Measurements from ENCODE around the gene ERICH2. TPM values are rescaled to one million over a fixed set of nuclear protein-coding genes. Genes with fewer than 3 reads are reported as not detected.

Gene ERICH2
- total RNA-seq, 1 donor from 2014 or later, result 1.7 TPM

DNA sequence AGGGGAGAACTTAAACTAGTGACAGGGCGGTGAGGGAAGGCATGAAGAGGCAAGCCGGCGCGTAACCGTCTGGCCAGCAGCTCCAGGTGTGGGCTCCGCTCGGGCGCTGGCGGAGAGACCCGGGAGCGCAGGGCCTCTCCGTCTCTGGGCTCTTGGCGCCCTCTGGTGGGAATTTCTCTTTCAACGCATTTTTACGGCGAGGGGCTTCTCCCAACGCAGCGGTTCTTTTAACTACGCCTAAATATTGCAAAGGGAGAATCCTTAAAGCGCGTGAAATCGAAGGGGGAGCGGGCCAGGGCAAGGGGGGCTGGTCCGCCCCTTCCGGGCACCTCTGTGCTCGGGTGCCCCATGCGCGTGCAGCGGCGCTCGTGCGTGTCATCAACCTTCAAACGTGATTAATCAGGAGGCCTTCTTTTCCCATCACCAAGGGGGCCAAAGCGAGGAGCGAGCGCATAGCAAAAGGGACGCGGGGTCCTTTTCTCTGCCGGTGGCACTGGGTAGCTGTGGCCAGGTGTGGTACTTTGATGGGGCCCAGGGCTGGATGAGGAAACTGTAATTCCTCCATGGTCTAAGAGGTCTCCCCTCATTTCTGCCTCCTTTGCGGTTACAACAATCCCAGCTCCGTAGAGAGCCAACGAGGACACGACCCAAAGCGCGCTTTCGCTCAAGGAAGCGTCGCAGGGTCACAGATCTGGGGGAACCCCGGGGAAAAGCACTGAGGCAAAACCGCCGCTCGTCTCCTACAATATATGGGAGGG, 45.7 kb downstream of the ERICH2 start:
- FAIRE-seq (no peak), DNase-seq (ENCODE audit: low read depth) (peak; percentile 16)
- Histone ChIP-seq H3K79me2 (ENCODE audit: insufficient read depth, low read length) (no peaks in the 10 kb centered on the region), H2AFZ (ENCODE audit: low read depth, low read length) (no peak overlapping the region), H3K4me2 (ENCODE audit: low read length) (peak overlapping the region; percentile 89), H3K4me3 (ENCODE audit: insufficient read depth, low read depth, low read length) (peak overlapping the region; percentile 29), H3K27ac (ENCODE audit: low read depth, low read length) (no peak overlapping the region), H3K36me3 (ENCODE audit: insufficient read depth, low read length) (no peaks in the 10 kb centered on the region), H3K27me3 (ENCODE audit: insufficient read depth, low read length) (peaks cover 73% of the 10 kb centered on the region), H3K9me3 (ENCODE audit: insufficient read depth, low read depth, low read length) (no peaks in the 10 kb centered on the region), H4K20me1 (ENCODE audit: insufficient read depth, low read length) (peaks cover 18% of the 10 kb centered on the region), H3K9ac (ENCODE audit: low read length) (no peak overlapping the region), H3K4me1 (ENCODE audit: insufficient read depth, low read length) (peaks cover 27% of the 10 kb centered on the region)
- Mint-ChIP-seq H3K36me3 (ENCODE audit: low read depth, unreplicated experiment) (no peaks in the 10 kb centered on the region), H3K27ac (ENCODE audit: unreplicated experiment) (peak overlapping the region; percentile 12), H3K9me3 (ENCODE audit: unreplicated experiment) (peaks cover 7% of the 10 kb centered on the region), H3K27me3 (ENCODE audit: low read depth, unreplicated experiment) (peaks cover 59% of the 10 kb centered on the region), H3K4me1 (ENCODE audit: low read depth, unreplicated experiment) (no peaks in the 10 kb centered on the region), H3K4me3 (ENCODE audit: unreplicated experiment) (peak overlapping the region; percentile 80)
- TF ChIP-seq, protein P1, sequence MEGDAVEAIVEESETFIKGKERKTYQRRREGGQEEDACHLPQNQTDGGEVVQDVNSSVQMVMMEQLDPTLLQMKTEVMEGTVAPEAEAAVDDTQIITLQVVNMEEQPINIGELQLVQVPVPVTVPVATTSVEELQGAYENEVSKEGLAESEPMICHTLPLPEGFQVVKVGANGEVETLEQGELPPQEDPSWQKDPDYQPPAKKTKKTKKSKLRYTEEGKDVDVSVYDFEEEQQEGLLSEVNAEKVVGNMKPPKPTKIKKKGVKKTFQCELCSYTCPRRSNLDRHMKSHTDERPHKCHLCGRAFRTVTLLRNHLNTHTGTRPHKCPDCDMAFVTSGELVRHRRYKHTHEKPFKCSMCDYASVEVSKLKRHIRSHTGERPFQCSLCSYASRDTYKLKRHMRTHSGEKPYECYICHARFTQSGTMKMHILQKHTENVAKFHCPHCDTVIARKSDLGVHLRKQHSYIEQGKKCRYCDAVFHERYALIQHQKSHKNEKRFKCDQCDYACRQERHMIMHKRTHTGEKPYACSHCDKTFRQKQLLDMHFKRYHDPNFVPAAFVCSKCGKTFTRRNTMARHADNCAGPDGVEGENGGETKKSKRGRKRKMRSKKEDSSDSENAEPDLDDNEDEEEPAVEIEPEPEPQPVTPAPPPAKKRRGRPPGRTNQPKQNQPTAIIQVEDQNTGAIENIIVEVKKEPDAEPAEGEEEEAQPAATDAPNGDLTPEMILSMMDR (IDR thresholded peaks at IDR 0.05; ENCODE audit: insufficient read depth, low read depth, low read length), result peak; percentile 46
- no peak for TF ChIP-seq EZH2 (IDR thresholded peaks at IDR 0.05; ENCODE audit: insufficient read depth, low read length)

DNA sequence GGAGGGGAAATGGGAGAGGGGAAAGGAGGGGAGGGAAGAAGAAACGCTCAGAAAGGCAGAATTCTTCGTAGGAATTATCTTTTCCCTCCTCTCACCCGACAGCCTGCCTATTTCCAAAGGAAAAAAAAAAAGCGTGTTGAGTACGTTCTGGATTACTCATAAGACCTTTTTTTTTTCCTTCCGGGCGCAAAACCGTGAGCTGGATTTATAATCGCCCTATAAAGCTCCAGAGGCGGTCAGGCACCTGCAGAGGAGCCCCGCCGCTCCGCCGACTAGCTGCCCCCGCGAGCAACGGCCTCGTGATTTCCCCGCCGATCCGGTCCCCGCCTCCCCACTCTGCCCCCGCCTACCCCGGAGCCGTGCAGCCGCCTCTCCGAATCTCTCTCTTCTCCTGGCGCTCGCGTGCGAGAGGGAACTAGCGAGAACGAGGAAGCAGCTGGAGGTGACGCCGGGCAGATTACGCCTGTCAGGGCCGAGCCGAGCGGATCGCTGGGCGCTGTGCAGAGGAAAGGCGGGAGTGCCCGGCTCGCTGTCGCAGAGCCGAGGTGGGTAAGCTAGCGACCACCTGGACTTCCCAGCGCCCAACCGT, 46.4 kb downstream of the ERICH2 start, which contains the start of gene GAD1:
TSS of gene GAD1 (plus strand) at position 384 of the 589 bp plus-strand sequence. CDS start 1,705 bp downstream, outside the sequence.
- Histone ChIP-seq H3K4me2 (ENCODE audit: low read length) (peak within 1 kb of the TSS; percentile 89), H3K36me3 (ENCODE audit: insufficient read depth, low read length) (no peaks in the 10 kb centered on the region), H3K79me2 (ENCODE audit: insufficient read depth, low read length) (no peaks in the 10 kb centered on the region), H3K27ac (ENCODE audit: low read depth, low read length) (no peak within 1 kb of the TSS), H2AFZ (ENCODE audit: low read depth, low read length) (peak within 1 kb of the TSS; percentile 79), H3K9ac (ENCODE audit: low read length) (peak within 1 kb of the TSS; percentile 30), H3K4me3 (ENCODE audit: insufficient read depth, low read depth, low read length) (peak within 1 kb of the TSS; percentile 53), H3K4me1 (ENCODE audit: insufficient read depth, low read length) (peaks cover 27% of the 10 kb centered on the region), H3K27me3 (ENCODE audit: insufficient read depth, low read length) (peaks cover 76% of the 10 kb centered on the region), H3K9me3 (ENCODE audit: insufficient read depth, low read depth, low read length) (no peaks in the 10 kb centered on the region), H4K20me1 (ENCODE audit: insufficient read depth, low read length) (peaks cover 21% of the 10 kb centered on the region)
- FAIRE-seq, result no peak
- Mint-ChIP-seq H3K4me1 (ENCODE audit: low read depth, unreplicated experiment) (no peaks in the 10 kb centered on the region), H3K36me3 (ENCODE audit: low read depth, unreplicated experiment) (no peaks in the 10 kb centered on the region), H3K27ac (ENCODE audit: unreplicated experiment) (peak within 1 kb of the TSS; percentile 72), H3K9me3 (ENCODE audit: unreplicated experiment) (peaks cover 7% of the 10 kb centered on the region), H3K27me3 (ENCODE audit: low read depth, unreplicated experiment) (peaks cover 66% of the 10 kb centered on the region), H3K4me3 (ENCODE audit: unreplicated experiment) (peak within 1 kb of the TSS; percentile 80)
- TF ChIP-seq, protein P1 (IDR thresholded peaks at IDR 0.05; ENCODE audit: insufficient read depth, low read depth, low read length), result no peak
- TF ChIP-seq EZH2 (IDR thresholded peaks at IDR 0.05; ENCODE audit: insufficient read depth, low read length), result no peak
- peak; percentile 23 for DNase-seq (ENCODE audit: low read depth)

Data from astrocyte (in vitro differentiated cells and primary cell).